ENCODE measurements around the gene RFTN1.

The RFTN1 gene

GRCh38 chr3:16513141-16514020, at the start of gene RFTN1:
Gene RFTN1, minus strand, starts transcription at chr3:16513699. Its CDS starts 19,830 bp downstream, at chr3:16493869.
- peak; percentile 76 for DNase-seq (ENCODE audit: low spot score)

GRCh38 chr3:16559653-16560365, 46.3 kb upstream of the RFTN1 start:
- no peak for DNase-seq (ENCODE audit: low spot score)

GRCh38 chr3:16554126-16554525, 40.6 kb upstream of the RFTN1 start:
- DNase-seq (ENCODE audit: low spot score), result no peak

GRCh38 chr3:16552757-16553156, 39.3 kb upstream of the RFTN1 start:
- DNase-seq (ENCODE audit: low spot score), result no peak

- DNase-seq (ENCODE audit: low spot score), result no peak
Measured at GRCh38 chr3:16551342-16551976, 38.0 kb upstream of the RFTN1 start.

- peak; percentile 79 for DNase-seq (ENCODE audit: low spot score)
Measured at GRCh38 chr3:16550676-16551341, 37.3 kb upstream of the RFTN1 start.

- DNase-seq (ENCODE audit: low spot score), result peak; percentile 17
Measured at GRCh38 chr3:16550305-16550675, 36.8 kb upstream of the RFTN1 start.

- no peak for DNase-seq (ENCODE audit: low spot score)
Measured at GRCh38 chr3:16548721-16549120, 35.2 kb upstream of the RFTN1 start.

GRCh38 chr3:16547561-16548357, 34.3 kb upstream of the RFTN1 start:
- DNase-seq (ENCODE audit: low spot score), result no peak

- no peak for DNase-seq (ENCODE audit: low spot score)
Measured at GRCh38 chr3:16546186-16547010, 32.9 kb upstream of the RFTN1 start.

- no peak for DNase-seq (ENCODE audit: low spot score)
Measured at GRCh38 chr3:16545413-16546185, 32.1 kb upstream of the RFTN1 start.

GRCh38 chr3:16543242-16543864, 29.9 kb upstream of the RFTN1 start:
- DNase-seq (ENCODE audit: low spot score), result no peak

- DNase-seq (ENCODE audit: low spot score), result no peak
Measured at GRCh38 chr3:16538507-16538906, 25.0 kb upstream of the RFTN1 start.

- DNase-seq (ENCODE audit: low spot score), result no peak
Measured at GRCh38 chr3:16536996-16537395, 23.5 kb upstream of the RFTN1 start.

GRCh38 chr3:16536344-16536663, 22.8 kb upstream of the RFTN1 start:
- DNase-seq (ENCODE audit: low spot score), result no peak

GRCh38 chr3:16534640-16535262, 21.3 kb upstream of the RFTN1 start:
- DNase-seq (ENCODE audit: low spot score), result no peak

- no peak for DNase-seq (ENCODE audit: low spot score)
Measured at GRCh38 chr3:16533928-16534574, 20.6 kb upstream of the RFTN1 start.

- no peak for DNase-seq (ENCODE audit: low spot score)
Measured at GRCh38 chr3:16529264-16529663, 15.8 kb upstream of the RFTN1 start.

Data from iPS-NIHi11 (cell line).